ENCODE measurements around the gene CCDC12. TPM values are rescaled to one million over a fixed set of nuclear protein-coding genes. Genes with fewer than 3 reads are reported as not detected.

The CCDC12 gene
- total RNA-seq, 1 experiment from 2014 or later = 25.6 TPM

GRCh38 chr3:46906471-46907058 lies 70.0 kb downstream of the CCDC12 start:
- no peak for DNase-seq (ENCODE audit: low read depth)

GRCh38 chr3:46905661-46906451 lies 70.7 kb downstream of the CCDC12 start:
- no peak for DNase-seq (ENCODE audit: low read depth)

DNA sequence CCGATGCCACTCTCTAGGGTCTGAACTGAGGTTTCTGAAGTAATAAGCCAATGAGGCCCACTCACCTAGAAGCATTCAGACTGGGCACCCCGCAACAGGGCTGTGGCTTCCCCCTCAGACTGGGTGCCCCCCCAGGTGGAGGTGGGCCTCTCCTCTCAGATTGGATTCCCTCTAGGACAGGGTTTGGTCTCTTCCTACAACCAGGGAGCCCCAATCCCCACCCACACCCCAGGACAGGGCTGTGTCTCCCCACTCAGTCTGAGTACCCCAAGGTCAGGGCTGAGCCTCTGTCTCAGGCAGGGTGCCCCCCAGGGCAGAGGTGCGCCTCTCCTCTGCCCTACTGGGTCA lies 71.4 kb downstream of the CCDC12 start:
- no peak for DNase-seq (ENCODE audit: low read depth)

DNA sequence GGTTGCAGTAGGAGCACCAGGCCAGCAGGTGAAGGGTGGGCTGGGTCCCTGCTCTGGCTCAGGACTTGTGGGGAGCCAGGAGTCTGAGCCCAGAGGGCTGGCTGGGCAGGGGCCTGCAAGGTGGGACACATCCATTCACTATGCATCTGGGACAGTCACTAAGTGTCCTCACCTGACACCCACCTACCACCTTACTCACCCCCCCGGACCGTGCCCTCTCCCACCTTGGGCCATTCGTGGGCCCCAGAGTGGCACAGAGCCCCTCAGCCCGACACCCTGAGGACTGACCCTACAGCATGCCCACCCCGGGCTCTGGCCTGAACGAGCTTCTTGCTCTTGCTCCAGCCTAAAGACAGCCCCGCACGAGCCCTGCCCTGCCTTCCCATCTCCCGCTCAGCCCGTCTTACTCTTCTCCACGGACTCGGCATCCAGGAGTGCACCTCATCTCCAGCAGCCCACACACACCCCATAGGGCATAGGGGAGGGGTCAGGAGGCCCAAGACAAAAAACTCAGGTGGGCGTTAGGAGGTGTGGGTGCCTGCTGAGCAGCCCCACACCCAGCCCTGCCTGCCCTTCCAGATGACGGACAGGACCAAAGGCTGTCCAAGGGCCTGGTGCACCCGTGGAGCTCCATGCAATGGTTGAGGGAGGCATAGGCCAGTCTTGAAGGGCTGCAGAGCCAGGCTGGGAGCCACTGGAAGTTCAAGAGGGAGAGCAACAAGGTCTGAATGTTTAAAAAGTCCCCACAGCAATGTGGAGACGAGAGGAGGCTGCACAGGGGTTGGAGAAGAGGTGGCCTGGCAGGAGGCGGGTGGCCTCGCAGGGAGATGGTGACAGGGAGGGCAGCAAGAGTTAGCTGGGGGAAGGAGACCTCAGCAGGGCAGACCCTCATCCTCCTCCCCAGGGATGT lies 72.0 kb downstream of the CCDC12 start:
- DNase-seq (ENCODE audit: low read depth) = no peak

GRCh38 chr3:46903341-46904302 lies 72.9 kb downstream of the CCDC12 start:
- peak; percentile 78 for DNase-seq (ENCODE audit: low read depth)

DNA sequence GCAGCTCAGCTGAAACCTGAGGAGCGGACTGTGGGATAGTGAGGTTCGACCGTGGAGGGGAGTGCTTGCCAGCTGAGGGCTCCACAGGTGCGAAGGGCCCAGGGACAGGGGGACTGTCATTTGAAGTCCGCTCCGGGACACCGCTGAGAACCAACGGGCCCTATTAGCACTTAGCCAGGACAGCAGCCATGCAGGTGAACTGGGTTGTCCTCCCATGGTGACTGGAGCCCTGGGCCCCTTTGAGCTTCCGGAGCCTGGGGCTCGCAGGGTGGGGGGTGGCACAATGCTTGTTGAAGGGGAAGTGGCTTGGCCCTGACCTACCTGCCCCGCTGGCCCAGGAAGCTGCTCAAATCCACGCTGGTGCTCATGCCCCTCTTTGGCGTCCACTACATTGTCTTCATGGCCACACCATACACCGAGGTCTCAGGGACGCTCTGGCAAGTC lies 74.3 kb downstream of the CCDC12 start:
- no peak for DNase-seq (ENCODE audit: low read depth)

DNA sequence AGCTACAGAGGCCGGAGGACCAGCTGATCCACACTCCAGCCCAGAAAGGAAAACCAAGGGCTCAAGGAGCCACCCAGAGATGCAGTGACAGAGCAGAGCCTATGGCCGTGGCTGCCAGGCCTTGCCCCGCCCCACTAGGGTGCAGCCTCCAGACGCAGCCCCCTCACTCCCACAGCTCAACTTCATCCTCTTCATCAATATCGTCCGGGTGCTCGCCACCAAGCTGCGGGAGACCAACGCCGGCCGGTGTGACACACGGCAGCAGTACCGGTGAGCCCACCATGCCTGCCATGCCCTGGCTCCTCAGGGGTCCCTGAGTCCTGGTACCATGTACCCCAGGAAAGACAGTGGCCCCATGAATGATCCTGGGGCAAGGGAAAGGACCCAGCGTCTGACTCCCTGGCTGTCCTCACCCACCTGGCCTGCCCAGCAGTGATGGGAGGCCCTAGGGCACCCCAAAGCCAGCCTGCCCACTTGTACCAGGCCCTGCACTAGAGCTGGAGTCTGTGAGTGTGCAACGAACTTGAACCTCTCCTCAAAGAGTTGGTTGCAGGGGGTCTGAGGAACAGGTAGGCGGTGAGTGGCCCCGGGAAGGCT lies 74.9 kb downstream of the CCDC12 start:
- DNase-seq (ENCODE audit: low read depth) = no peak

- DNase-seq (ENCODE audit: low read depth) = no peak
Observed at GRCh38 chr3:46901061-46901460, 75.5 kb downstream of the CCDC12 start.

- DNase-seq (ENCODE audit: low read depth) = no peak
Observed at GRCh38 chr3:46900356-46900755, 76.2 kb downstream of the CCDC12 start.

DNA sequence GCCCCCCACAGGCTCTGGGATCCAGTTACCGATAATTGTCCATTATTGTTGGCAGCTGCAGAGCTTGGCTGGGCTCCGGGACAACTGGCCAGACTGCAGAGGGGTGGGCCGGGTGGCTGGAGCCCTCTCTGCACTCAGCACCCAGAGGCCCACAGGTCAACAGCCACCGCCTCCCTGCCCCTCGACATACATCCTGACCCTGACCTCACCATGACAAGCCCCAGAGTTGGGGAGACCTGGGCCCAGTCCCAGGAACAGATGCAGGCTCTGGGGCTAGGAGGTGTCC lies 76.6 kb downstream of the CCDC12 start:
- no peak for DNase-seq (ENCODE audit: low read depth)

DNA sequence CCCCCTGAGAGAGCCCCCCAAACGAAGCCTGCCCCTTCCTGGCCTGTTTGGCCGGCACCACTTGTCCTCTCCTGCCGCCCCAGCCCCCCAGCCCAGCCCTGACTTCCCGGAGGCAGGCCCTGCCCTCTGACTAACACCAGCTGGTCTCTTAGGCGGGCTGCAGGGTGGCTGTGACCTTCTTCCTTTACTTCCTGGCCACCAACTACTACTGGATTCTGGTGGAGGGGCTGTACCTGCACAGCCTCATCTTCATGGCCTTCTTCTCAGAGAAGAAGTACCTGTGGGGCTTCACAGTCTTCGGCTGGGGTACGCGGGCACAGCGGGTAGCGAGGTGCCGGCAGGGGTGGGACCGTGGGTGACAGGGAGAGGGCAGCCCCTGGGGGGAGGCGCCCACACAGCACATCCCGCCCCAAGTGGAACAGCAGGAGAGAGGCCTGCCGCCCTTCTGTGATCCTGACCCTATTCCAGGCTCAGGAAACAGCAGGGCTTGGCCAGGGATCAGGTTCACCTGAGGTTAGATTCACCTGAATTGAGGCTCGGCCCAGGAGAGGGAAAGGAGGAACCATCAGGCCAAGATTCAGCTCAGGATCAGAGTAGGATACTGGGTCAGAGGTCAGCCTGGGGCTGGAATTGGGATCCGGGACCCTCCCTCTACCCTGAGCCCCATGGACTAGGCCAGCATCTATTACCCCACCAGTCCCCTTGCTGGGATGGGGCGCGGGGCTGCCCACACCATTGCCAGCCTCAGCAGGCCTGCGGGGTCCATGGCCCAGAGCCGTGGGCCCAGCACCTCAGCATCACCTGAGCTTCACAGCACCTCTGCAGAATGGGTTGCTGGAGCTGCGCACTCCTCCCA lies 77.2 kb downstream of the CCDC12 start:
- no peak for DNase-seq (ENCODE audit: low read depth)

DNA sequence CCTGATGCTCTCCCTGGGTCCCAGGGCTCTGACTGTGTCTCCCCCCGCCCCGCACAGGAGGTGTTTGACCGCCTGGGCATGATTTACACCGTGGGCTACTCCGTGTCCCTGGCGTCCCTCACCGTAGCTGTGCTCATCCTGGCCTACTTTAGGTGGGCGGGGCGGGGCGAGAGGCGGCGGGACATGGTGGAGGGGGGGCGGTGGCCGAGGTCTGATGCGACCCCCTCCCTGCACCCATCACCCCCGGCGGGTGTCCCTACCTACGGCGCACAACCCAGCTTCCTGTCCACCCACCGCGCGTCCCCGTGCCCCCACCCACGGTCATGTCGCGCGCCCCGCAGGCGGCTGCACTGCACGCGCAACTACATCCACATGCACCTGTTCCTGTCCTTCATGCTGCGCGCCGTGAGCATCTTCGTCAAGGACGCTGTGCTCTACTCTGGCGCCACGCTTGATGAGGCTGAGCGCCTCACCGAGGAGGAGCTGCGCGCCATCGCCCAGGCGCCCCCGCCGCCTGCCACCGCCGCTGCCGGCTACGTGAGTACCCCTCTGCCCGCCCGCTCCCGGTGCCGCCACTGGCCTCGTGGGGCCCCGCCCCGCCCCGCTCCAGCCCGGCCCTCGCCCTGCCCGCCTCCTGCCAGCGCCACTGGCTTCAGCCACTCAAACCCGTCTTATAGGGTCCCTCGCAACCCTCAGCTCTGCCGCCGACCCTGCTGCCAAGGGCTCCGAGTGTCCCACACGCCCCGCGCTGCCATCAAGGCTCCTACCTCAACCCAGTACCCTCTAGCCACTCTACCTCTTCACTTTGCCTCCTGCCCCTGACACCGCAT lies 78.0 kb downstream of the CCDC12 start:
- DNase-seq (ENCODE audit: low read depth) = no peak

DNA sequence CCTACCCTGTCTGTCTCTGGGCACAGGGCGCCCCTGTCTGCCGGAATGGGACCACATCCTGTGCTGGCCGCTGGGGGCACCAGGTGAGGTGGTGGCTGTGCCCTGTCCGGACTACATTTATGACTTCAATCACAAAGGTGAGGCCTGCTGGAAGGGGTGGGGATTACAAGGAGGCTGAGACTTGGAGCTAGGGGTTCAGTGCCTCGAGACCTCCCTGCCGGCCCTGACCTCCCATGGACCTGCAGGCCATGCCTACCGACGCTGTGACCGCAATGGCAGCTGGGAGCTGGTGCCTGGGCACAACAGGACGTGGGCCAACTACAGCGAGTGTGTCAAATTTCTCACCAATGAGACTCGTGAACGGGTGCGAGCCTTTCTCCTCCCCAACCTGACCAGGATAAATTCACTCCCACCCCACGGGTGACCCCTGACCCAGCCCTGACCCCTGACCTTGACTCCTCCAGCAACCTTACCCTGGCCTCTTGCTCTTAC lies 78.7 kb downstream of the CCDC12 start:
- DNase-seq (ENCODE audit: low read depth) = no peak

GRCh38 chr3:46897031-46897430 lies 79.5 kb downstream of the CCDC12 start:
- DNase-seq (ENCODE audit: low read depth) = no peak

- no peak for DNase-seq (ENCODE audit: low read depth)
Observed at GRCh38 chr3:46896386-46896785, 80.2 kb downstream of the CCDC12 start.

DNA sequence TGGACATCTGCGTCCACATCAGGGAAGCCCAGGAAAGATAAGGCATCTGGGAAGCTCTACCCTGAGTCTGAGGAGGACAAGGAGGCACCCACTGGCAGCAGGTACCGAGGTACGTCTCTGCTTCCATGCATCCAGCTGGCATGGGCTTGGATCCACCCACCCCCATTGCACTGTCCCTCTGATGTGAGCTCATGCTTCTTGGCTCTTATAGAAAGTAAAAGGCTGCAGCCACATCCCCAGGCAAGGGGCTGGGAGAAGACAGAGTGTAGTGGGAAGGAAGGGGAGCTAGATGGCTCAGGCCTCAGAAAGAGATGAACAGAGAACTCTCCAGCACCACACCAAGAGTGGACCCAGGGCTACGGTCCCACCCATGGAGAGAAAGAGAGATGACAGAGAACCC lies 80.8 kb downstream of the CCDC12 start:
- DNase-seq (ENCODE audit: low read depth) = no peak

- peak; percentile 38 for DNase-seq (ENCODE audit: low read depth)
Observed at GRCh38 chr3:46895204-46895660, 81.3 kb downstream of the CCDC12 start.

GRCh38 chr3:46894256-46894655 lies 82.3 kb downstream of the CCDC12 start:
- no peak for DNase-seq (ENCODE audit: low read depth)

- DNase-seq (ENCODE audit: low read depth) = no peak
Observed at GRCh38 chr3:46893763-46894162, 82.8 kb downstream of the CCDC12 start.

Measured in M059J (cell line).